ENCODE results near the gene SAMMSON.

DNA sequence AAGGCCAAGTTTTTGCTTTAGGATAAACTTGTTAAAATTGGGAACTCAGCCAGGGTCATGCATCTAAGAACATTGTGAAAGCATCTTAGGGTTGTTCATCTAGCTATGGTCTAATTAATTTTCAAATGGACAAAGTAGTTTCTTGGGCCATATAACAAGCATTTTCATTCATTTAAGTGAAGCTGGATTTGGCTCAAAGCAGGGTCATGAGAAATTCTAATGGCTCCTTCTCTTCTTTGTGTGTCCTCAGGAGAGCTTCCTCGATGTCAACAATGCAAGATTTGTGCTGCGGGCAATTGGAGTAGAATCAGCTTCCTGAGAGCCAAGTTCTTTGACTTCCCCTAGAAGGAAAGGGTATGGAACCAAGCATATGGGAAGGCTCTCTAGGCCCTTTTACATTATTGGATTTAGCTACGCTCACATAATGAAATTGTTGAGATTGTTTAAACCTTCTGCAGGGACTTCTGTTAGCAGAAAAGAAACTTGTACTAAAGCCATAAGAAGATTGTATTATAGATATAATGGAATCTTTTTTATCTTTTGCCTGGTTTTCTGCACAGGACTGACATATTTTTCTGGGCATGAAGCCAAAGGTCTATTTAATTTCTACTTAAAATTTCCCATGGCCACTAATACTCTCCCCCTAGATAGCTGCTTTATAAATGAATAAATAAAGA, 1.8 kb upstream of the SAMMSON start:
- TF ChIP-seq CEBPB (IDR thresholded peaks at IDR 0.05) = no peak
- TF ChIP-seq, protein P1, sequence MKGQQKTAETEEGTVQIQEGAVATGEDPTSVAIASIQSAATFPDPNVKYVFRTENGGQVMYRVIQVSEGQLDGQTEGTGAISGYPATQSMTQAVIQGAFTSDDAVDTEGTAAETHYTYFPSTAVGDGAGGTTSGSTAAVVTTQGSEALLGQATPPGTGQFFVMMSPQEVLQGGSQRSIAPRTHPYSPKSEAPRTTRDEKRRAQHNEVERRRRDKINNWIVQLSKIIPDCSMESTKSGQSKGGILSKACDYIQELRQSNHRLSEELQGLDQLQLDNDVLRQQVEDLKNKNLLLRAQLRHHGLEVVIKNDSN (IDR thresholded peaks at IDR 0.05) = no peak
- TF ChIP-seq, protein P2, sequence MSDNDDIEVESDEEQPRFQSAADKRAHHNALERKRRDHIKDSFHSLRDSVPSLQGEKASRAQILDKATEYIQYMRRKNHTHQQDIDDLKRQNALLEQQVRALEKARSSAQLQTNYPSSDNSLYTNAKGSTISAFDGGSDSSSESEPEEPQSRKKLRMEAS (IDR thresholded peaks at IDR 0.05) = no peak
- TF ChIP-seq CREB1 (IDR thresholded peaks at IDR 0.05; ENCODE audit: low read depth) = no peak
- TF ChIP-seq, protein P3, sequence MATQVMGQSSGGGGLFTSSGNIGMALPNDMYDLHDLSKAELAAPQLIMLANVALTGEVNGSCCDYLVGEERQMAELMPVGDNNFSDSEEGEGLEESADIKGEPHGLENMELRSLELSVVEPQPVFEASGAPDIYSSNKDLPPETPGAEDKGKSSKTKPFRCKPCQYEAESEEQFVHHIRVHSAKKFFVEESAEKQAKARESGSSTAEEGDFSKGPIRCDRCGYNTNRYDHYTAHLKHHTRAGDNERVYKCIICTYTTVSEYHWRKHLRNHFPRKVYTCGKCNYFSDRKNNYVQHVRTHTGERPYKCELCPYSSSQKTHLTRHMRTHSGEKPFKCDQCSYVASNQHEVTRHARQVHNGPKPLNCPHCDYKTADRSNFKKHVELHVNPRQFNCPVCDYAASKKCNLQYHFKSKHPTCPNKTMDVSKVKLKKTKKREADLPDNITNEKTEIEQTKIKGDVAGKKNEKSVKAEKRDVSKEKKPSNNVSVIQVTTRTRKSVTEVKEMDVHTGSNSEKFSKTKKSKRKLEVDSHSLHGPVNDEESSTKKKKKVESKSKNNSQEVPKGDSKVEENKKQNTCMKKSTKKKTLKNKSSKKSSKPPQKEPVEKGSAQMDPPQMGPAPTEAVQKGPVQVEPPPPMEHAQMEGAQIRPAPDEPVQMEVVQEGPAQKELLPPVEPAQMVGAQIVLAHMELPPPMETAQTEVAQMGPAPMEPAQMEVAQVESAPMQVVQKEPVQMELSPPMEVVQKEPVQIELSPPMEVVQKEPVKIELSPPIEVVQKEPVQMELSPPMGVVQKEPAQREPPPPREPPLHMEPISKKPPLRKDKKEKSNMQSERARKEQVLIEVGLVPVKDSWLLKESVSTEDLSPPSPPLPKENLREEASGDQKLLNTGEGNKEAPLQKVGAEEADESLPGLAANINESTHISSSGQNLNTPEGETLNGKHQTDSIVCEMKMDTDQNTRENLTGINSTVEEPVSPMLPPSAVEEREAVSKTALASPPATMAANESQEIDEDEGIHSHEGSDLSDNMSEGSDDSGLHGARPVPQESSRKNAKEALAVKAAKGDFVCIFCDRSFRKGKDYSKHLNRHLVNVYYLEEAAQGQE (IDR thresholded peaks at IDR 0.05; ENCODE audit: low read depth) = no peak
- TF ChIP-seq YY1 (IDR thresholded peaks at IDR 0.05; ENCODE audit: low read depth) = no peak
- no peak for TF ChIP-seq NFIC (IDR thresholded peaks at IDR 0.05)
- no peak for TF ChIP-seq EP300 (IDR thresholded peaks at IDR 0.05; ENCODE audit: borderline replicate concordance)
- TF ChIP-seq ZBTB7A (IDR thresholded peaks at IDR 0.05; ENCODE audit: low read depth) = no peak

All from Ishikawa (cell line).